ENCODE measurements around the gene CNPY3.

The CNPY3 gene

GRCh38 chr6:42960243-42961019 lies 31.2 kb downstream of the CNPY3 start, which contains the start of gene GNMT:
TSS of gene GNMT (plus strand) at chr6:42960754. CDS start at chr6:42960768, 14 bp downstream.
- DNase-seq (ENCODE audit: low read depth): peak; percentile 28

DNA sequence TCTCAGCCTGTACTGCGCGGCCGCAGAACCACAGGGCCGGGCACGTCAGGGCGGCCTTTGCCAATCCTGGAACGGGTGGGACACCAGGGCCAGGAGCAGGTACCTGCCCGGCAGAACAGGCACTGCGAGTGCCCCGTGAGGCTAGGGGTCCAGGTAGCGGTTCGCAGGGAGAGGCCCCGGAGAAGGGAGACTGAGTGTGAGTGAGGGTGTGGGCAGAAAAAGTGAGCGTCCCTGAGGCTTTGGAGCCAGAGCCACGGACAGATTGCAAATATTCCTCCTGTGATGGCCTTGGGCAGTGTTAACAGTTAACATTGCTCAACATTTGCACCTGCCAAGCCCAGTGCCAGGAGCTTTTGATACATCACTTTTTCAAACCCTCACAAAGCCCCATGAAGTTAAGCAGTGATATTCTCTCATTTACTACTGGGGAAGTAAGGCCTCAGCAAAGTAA lies 31.8 kb downstream of the CNPY3 start:
- no peak for DNase-seq (ENCODE audit: low read depth)

DNA sequence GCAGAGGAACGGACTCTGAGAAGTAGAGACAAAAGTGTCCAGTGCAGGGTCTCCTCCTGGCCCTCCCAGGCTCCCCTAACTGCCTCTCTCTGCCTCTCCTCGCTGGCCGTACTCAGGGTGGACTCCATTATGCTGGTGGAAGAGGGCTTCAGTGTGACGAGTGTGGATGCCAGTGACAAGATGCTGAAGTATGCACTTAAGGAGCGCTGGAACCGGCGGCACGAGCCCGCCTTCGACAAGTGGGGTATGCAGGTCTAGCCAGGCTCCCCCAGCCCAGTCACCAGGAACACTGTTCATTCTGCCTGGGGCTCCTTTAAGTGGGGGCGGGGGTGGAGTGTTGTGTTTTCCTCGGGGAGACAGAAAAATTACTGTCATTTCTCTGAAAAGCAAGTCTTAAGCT lies 32.8 kb downstream of the CNPY3 start:
- DNase-seq (ENCODE audit: low read depth): no peak

DNA sequence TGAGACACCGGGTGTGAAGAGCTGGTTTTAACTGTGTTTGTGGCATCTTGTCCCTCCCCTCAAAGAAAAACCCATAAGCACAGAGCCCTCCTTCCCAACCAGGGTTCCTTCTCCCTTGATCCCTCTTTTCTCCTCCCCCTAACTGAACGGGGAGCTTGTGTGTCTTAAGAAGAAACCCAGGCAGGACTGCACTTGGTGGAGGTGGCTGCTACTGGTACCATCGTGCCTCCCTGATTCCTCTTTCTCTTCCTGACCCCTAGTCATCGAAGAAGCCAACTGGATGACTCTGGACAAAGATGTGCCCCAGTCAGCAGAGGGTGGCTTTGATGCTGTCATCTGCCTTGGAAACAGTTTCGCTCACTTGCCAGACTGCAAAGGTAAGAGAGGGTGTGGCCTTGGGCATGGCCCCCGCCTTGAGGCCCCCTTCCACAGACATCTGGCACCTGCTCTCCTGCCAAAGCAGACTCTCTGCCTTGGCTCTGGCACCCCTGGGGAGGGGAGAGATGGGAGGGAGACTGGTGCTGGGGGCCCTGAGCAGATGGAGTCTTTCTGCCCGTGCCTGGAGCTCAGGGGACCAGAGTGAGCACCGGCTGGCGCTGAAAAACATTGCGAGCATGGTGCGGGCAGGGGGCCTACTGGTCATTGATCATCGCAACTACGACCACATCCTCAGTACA lies 33.4 kb downstream of the CNPY3 start:
- DNase-seq (ENCODE audit: low read depth): no peak

GRCh38 chr6:42963179-42963854 lies 34.0 kb downstream of the CNPY3 start:
- DNase-seq (ENCODE audit: low read depth): no peak

- no peak for DNase-seq (ENCODE audit: low read depth)
These were observed 34.8 kb downstream of the CNPY3 start for GRCh38 chr6:42963855-42964605.

DNA sequence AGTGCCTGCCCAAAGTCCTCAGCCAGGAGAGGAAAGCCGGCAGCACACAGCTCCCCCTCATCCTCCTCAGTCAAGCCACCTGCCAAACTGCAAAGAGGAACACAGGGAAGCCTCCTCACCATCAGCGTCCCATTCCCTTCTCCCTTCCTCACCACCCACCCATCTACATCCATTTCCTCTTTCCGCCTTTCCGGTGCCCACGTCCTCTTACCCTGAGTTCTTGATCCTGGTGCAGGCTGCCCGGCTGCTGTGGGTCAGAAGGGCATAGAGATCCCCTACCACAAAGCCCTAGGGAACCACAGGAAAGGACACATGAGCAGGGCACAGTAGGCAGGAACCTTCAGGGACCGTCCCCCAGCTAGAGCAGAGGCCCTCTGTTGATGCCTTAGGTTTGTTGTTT lies 37.3 kb downstream of the CNPY3 start:
- no peak for DNase-seq (ENCODE audit: low read depth)

DNA sequence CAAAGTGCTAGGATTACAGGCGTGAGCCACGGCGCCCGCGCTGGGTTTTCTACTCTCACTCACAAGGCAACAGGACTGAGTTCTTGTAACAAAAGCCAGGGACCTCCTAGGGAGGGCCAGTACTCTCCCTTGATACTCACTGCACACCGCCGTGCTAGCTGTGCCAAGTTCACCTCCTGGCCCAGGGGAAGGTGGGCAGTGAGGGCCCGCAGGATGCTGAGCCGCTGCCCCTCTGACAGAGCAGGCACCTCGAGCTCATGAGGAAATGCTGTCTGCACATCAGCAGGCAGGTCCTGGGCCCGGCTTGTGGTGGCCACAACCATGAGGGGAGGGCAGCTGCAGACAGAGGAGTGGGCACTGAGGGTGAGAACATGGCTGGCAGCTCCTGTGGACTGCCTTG lies 37.9 kb downstream of the CNPY3 start:
- no peak for DNase-seq (ENCODE audit: low read depth)

GRCh38 chr6:42968126-42968701 lies 38.9 kb downstream of the CNPY3 start:
- DNase-seq (ENCODE audit: low read depth): no peak

- no peak for DNase-seq (ENCODE audit: low read depth)
These were observed 39.5 kb downstream of the CNPY3 start for GRCh38 chr6:42968783-42969182.

DNA sequence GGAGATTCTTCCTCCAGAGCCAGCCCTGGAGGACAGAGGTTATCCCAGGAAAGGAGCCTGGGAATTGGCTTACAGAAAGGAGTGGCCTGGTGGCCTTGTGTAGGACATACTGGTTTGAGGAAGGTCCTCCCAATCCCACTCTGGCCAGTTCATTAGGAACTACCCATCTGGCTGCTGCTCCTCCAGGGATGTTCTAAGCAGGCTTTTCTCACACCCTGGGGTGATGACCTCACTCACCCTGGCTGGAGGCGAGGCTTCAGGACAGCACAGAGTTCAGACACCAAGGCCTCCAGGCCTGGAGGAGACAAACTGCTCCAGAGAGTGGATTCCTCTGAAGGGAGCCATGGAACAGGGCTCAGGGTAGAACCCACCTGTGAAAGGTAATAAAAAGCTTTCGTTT lies 40.2 kb downstream of the CNPY3 start:
- no peak for DNase-seq (ENCODE audit: low read depth)

GRCh38 chr6:42969934-42970333 lies 40.7 kb downstream of the CNPY3 start:
- no peak for DNase-seq (ENCODE audit: low read depth)

DNA sequence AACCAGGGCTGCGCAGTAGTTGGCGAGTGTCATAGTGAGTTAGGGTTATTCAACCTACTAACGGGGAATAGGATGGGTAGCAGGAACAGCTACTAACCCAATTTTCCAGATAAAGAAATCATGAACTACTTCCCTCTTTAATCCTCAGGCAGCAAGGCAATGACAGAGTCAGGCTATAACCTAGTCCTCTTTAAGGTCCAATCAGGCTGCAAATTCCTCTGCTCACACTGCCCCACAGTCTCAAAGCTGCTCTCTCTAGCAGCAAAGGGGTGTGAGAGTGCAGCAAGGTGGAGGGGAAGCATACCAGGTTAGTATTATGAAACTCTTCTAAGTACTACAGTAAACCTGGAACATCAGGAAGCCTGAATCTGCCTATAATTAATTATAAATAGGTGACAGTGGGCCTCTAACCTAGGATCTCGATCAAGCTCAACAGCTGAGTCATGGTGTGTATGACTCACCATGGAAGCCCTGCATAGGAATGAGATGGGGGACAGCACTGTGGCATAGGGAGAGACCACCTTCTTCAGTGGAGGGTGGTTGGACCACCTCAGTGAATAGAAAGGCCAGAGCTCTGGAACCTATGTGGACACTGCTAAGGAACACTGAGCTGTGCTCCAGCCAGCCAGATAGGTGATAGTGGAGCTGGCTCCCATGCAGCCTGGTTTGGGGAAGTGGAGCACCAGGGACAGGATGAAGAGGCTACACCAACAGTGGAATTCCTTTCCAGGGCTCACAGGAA lies 41.8 kb downstream of the CNPY3 start:
- no peak for DNase-seq (ENCODE audit: low read depth)

- no peak for DNase-seq (ENCODE audit: low read depth)
These were observed 42.6 kb downstream of the CNPY3 start for GRCh38 chr6:42971746-42972327.

DNA sequence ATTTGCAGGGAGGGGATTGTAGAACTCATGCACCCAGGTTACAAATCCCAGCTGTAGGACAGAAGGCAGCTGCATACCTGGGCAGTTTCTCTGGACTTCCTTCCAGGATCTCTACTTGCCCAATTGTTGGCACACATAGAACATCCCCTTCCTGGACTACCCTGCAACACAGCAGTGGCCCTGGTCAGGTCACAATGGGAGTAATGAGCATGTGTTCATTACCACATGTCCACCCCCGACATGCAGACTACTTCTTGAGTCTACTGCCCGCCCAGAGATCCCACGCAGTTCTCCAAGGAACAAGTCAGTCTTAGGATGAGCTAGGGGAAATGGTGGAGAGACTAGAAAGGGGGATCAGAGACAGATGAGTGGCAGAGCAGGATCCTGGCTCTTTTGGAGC lies 44.6 kb downstream of the CNPY3 start:
- no peak for DNase-seq (ENCODE audit: low read depth)

GRCh38 chr6:42974919-42975505 lies 45.7 kb downstream of the CNPY3 start:
- no peak for DNase-seq (ENCODE audit: low read depth)

DNA sequence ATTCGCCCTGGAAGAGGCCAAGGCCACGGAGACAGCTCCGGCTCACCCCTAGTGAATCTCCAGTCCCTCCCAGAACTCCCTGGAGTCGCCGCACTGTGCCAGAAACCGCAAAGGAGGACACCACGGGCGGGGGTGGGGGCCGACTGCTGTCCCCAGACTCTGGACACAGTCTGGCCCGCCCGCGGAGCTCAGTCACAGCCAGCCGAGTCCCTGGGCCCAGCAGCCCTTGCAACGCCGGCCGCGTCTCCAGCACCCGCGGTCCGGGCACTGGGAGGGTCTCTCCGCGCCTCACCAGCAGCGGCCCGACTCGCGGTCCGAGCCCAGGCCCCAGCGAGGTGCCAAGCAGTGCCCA lies 49.2 kb downstream of the CNPY3 start:
- peak; percentile 8 for DNase-seq (ENCODE audit: low read depth)

DNA sequence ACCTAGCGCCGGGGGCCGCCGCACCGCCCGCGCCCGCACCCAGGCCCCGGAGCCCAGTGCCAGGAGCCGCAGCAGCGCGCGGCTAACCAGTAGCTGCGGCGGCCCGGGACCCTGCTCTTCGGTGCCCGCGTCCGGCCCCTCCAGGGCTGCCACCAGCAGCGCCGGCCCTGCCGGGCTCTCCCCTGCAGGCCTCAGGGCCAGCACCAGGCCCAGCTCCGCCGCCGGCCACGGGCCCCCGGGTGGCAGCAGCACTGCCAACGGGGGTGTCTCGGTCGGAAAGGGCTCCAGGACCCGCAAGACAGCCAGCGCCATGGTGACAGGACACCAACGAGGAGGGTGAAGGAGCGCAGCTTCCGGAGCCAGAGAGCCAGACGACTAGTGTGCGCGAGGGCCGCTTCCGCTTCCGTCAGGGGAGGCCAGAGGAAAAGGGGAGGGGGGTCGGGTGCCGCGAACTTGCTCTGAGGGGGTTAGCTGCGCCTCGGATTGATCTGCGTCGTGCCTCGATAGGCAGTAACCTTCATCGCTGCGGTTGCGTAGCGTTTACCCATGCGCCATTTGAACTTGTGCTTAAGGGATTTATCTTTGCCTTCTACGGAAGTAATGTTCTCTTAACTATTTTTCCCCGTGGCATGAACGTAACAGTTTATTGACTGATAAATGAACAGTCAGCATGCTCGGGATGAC lies 49.7 kb downstream of the CNPY3 start, which contains the start of gene PEX6:
TSS of gene PEX6 (minus strand) at position 343 of the 684 bp plus-strand sequence. CDS start at position 312, 31 bp downstream.
- DNase-seq (ENCODE audit: low read depth): peak; percentile 92

GRCh38 chr6:42979523-42980177 lies 50.4 kb downstream of the CNPY3 start:
- DNase-seq (ENCODE audit: low read depth): no peak

All from activated T-helper 9 cell treated with anti-CD3 and anti-CD28 coated beads, Interleukin-2, amount 50 U/mL, for 16 hours (primary cell).